GM19099 (cell line): ENCODE data around the gene SASH1.

ENCODE experiments used
- POLR2A ChIP-seq: IDR thresholded peaks from 3 replicates; pipeline ENCODE4 v1.6.1; 2011; ENCODE audit warnings: low read depth; ENCODE audit not compliant: insufficient read length; ENCODE audit errors: extremely low read depth

The SASH1 gene

DNA sequence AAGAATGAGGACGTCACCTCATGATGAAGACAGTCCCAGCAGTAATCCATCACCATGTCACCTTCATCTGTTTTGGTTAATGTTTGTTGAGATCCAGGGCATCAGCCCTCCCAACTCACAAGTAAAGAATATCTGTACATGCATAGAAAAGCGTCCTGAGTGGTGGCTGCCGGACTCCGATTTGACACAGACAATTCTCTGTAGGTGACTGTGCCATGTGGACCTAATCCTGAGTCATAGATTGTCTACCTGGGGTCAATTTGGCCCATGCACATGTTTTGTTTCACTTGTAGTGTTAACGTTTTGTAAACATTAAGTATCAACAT is 235.8 kb downstream of the SASH1 start:
- TF ChIP-seq POLR2A = no peak

DNA sequence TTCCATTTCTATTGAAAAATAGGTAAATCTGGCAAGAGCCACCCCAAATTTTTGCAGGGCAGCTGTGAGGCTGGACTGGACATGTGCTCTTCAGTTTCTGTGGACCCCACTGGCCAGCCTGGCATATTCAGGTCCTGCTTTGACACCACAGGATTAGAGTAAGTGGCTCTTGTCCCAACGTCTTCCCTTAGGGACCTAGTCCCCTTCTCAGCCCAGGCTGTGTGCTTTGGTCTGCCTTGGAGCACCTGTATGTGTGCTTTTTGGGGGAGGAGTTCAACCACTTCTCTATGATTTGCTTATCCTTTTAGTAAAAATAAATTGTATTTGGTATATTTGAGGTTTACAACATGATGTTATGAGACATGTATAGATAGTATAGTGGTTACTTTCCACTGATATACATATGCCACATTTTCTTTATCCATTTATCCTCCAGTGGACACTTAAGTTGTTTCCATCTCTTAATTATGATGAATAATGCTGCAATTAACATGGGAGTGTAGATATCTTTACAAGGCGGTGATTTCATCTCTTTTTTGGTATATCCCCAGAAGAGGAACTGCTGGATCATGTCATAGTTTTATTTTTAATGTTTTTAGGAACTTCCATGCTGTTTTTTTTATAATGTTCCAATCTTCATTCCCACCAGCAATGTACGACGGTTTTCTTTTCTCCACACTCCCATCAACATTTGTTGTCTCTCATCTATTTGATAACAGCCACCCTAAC is 236.4 kb downstream of the SASH1 start:
- TF ChIP-seq POLR2A = no peak

DNA sequence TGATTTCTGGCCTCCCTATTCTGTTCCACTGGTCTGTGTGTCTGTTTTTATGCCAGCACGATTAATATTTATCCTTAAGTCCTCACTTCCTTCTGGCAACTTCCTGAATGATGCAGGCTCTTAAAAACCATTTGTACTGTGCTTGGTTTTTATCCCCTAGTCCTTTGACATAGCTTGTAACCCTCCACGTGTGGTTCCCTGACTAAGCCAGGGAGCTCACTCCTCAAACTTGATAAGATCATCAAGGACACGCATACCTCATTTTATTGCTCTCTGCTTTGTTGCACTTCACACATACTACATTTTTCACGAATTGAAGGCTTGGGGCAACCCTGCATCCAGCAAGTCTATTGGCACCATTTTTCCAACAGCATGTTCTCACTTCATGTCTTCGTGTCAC is 237.8 kb downstream of the SASH1 start:
- TF ChIP-seq POLR2A = no peak

DNA sequence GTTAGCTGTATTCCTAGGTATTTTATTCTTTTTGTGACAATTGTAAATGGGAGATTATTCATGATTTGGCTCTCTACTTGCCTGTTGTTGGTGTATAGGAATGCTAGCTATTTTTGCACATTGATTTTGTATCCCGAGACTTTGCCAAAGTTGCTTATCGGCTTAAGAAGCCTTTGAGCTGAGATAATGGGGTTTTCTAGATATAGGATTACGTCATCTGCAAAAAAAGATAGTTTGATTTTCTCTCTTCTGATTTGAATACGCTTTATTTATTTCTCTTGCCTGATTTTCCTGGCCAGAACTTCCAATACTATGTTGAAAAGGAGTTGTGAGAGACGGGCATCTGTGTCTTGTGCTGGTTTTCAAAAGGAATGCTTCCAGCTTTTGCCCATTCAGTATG is 241.0 kb downstream of the SASH1 start:
- TF ChIP-seq POLR2A = no peak

DNA sequence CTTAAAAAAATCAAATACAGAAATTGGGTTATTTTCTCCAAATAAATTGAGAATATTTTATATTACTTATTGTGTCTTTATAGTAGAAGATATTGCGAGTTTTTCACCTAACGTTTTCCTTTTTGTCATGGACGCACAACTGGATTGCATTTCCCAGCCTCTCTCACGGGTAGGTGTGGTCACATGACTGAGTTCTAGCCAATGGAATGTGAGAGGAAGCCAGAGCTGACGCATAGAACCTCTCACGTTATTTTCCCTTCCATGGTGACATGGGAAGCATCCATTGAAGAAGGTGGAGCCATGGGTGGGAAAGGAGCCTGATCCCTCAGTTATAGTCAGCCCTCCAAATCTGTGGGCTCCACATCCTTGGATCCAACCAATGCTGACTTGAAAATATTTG is 248.2 kb downstream of the SASH1 start:
- TF ChIP-seq POLR2A = no peak

DNA sequence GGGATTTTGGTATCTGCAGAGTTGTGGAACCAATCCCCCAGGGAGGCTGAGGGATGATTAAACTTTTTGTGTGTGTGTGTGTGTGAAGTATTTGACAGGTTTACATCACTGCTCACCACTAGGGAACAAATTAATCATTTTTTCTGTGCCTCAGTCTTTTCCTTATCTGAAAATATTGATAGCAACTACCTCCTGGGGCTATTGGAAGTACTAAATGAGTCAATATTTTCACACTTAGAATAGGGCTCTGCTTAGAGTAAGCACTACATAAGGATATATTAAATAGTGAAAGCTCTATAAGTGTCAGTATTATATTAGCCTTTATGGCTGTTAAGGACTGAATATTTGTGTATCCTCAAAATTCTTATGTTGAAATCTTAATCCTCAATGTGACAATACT is 249.0 kb downstream of the SASH1 start:
- TF ChIP-seq POLR2A = no peak

DNA sequence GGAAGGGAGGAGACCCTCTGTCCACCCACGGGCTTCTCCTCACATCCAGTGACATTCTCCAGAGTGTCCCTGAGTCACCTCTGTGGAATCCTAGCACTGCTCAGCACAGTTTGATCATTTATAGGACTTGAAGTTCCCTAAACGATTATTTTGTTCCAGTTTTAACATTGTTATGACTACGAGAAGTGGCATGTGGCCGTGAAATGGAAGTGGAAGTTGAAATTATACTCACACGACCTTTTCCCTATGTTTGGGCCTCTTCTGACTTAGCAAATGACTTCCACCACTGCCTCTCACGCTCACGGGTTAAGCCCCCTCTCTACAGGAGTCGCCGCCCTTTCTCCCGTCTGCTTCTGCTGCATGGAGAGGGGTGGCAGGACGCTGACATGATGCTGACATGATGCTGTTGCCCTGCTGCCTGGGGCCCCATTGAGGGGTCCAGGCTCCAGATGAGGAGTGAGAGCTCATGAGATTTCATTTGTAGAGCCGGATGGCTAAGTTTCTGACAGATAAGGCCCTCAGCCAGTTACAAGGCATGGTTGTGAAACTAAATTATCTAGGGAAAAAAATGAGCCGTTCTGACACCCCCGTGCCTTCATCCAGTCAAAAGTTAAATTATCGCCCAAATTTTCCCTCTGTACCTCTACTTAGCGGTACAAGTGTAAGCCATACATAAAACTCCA is 250.6 kb downstream of the SASH1 start:
- TF ChIP-seq POLR2A = no peak

DNA sequence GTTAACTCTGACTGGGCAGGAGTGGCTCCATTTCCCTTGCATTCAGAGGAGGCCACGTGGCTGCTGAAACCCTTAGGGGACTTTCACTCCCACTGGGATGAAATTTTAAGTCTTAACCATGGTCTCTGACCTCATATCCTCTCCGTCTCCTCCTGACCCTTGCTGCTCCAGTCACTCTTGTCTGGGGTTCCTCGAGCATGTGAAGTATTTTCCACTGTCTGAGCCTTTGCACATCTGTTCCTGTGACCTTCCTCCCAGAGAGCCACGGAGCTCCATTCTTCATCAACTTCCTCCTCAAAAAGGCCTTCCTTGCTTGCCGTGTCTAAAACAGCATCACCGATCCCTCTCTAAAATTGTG is 251.2 kb downstream of the SASH1 start:
- no peak for TF ChIP-seq POLR2A

DNA sequence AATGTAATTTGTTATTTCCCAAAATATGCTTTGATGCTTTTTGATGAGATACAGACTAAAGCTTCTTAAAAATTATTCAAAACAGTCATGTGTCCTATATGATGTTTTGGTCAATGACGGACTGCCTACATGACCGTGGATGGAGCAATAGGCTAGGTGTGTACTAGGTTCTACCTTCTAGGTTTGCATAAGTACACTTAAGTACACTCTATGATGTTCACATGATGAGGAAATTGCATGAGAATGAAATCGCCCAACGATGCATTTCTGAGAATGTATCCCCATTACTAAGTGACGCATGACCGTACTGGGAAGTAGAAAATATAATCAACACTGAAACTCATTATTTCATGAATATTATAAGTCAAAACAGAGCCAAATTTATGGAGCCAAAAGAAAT is 252.9 kb downstream of the SASH1 start:
- TF ChIP-seq POLR2A = no peak

DNA sequence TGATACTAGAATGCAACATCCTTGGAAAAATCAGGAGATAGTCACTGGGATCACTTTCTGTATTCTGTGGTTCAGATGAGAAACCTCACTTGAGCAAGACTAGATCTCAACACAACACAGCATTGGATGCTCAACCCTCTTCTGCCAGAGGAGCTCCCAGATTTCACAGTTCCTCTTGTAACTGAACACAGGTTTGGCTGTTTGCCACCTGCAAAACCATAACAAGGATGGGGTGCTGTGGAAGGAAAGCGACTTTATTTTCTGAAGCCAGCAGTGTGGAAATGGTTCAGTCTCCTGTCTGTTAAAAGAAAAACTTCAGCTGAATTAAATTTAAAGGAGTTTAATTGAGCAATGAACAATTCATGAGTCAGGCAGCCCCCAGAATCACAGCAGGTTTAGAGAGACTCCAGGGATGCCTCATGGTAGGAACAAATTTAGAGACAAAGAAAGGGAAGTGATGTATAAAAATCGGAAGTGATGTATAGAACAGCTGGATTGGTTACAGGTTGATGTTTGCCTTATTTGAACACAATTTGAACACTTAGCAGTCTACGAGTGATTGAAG is 254.3 kb downstream of the SASH1 start:
- no peak for TF ChIP-seq POLR2A

DNA sequence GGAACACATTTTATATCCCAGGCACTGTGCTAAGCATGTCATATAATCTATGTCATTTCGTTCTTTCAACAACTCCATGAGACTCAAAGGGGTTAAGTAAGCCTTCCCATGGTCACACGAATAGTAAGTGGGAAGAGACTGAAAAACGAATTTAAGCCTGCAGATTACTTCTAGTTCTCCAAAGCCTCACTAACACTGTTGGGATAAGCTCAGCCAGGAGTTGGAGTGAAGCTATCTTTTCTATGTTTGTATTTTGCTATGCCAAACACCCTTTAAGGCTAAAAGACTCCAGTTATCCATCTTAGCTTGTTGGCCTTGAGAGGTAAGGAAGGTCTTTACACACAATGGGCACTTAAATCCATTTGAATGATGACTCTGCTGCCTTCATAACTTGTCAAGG is 256.1 kb downstream of the SASH1 start:
- no peak for TF ChIP-seq POLR2A

DNA sequence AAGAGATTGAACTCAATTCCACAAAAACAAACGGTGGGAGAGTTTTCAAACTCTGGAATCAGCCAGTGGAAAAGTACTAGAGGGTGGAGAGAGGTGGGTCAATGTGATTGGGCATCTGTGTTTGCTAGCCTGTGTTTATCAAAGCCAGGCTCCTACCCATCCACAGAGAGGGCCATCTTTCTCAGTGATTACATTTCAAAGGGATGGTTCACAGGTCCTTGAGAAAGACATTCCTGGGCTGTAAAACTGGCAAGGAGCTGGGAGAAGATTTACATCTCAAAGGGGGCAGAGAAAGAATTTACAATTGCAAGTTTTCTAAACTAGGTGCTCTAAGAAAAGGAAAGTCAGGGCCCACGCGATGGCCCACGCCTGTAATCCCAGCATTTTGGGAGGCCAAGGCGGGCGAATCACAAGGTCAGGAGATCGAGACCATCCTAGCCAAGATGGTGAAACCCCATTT is 257.4 kb downstream of the SASH1 start:
- no peak for TF ChIP-seq POLR2A
